Activated CD4-positive, alpha-beta memory T cell treated with anti-CD3 and anti-CD28 coated beads for 36 hours (primary cell): Measurements from ENCODE around the gene CARD11. TPM values are rescaled to one million over a fixed set of nuclear protein-coding genes. Genes with fewer than 3 reads are reported as not detected.

Experiments
- CTCF ChIA-PET: fragments of 350-600 bp; sonication (Branson Sonifier 250); formaldehyde crosslinking; loops from one replicate; lab custom pipeline; 2021; ENCODE audit warnings: antibody characterized with exemption, inconsistent platforms; lab: Charles Lee
- POLR2A ChIA-PET: fragments of 350-600 bp; sonication (Branson Sonifier 250); formaldehyde crosslinking; loops from one replicate; lab custom pipeline; 2021; ENCODE audit warnings: antibody characterized with exemption; lab: Charles Lee
- DNase-seq: peaks from one replicate; pipeline ENCODE4 v3.0.0-alpha.2; 2020
- H3K27ac Mint-ChIP-seq: one replicate; pipeline ENCODE4 v1.8.0; 2021; ENCODE audit warnings: mixed read lengths
- H3K27me3 Mint-ChIP-seq: one replicate; pipeline ENCODE4 v1.8.0; 2021; ENCODE audit warnings: mixed read lengths
- H3K36me3 Mint-ChIP-seq: one replicate; pipeline ENCODE4 v1.8.0; 2021; ENCODE audit warnings: mixed read lengths
- H3K4me1 Mint-ChIP-seq: one replicate; pipeline ENCODE4 v1.8.0; 2021; ENCODE audit warnings: low read depth, mixed read lengths
- H3K4me3 Mint-ChIP-seq: one replicate; pipeline ENCODE4 v1.8.0; 2021; ENCODE audit warnings: mild to moderate bottlenecking, mixed read lengths
- H3K9me3 Mint-ChIP-seq: one replicate; pipeline ENCODE4 v1.8.0; 2021; ENCODE audit warnings: mixed read lengths
- intact Hi-C: fragments of 100-400 bp; cut with micrococcal nuclease; formaldehyde crosslinking; loops from one replicate; pipeline ENCODE4 v1.15.1; 2023
- total RNA-seq, 2 experiments: library from RNA; stranded (reverse); gene quantifications; one replicate each; pipeline ENCODE4 v1.2.3, GENCODE V29; 2021

Gene CARD11
- total RNA-seq, 2 experiments from 2014 or later, result 107 to 108 TPM

DNA sequence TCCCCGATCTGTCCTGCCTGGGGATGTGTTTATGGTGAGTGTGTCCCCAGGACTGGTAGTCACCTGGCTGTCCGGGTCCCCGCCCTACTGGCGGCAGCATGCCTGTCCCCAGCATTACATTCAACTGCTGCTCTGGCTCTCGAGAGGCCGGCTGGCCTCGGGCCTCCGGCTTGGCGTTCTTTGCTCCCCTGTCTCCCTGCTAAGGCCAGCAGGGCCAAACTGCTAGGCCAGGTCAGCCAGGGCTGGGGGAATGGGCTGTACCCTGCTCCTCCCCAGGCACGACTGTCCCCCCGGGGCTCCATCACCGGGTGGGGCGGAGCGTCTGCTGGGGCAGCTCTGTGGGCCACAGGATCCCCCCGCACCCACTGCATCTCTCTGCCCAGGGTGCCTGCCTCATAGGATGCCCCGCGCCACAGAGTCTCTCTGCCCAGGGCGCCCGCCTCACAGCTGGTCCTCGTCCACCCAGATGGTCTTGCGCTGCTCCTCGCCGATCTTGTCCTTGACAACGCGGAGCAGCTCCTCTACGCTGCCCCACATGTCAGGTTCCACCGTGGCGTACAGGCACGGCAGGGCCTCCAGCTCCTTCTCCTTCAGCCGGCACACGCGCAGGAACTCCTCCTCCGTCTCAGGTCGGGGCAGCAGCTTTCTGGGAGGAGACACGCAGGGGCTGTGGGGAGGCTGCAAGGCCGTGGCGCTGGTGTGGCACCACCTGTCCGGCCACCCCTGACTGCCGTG is 137.3 kb downstream of the CARD11 start:
- DNase-seq, result no peak
- intact Hi-C loops, result no loop called here
- ChIA-PET POLR2A (no interaction called here), CTCF (no interaction called here)
- Mint-ChIP-seq H3K4me1 (peaks cover 11% of the 10 kb centered on the region), H3K27ac (no peak overlapping the region), H3K27me3 (no peaks in the 10 kb centered on the region), H3K4me3 (no peak overlapping the region), H3K36me3 (peaks cover 56% of the 10 kb centered on the region), H3K9me3 (peaks cover 10% of the 10 kb centered on the region)

GRCh38 chr7:2905500-2905899 is 138.2 kb downstream of the CARD11 start:
- intact Hi-C loops, result no loop called here
- Mint-ChIP-seq H3K36me3 (peaks cover 52% of the 10 kb centered on the region), H3K4me1 (peaks cover 11% of the 10 kb centered on the region), H3K27me3 (no peaks in the 10 kb centered on the region), H3K4me3 (no peak overlapping the region), H3K27ac (no peak overlapping the region), H3K9me3 (peaks cover 10% of the 10 kb centered on the region)
- no peak for DNase-seq
- POLR2A ChIA-PET, result no interaction called here
- CTCF ChIA-PET, result no interaction called here

DNA sequence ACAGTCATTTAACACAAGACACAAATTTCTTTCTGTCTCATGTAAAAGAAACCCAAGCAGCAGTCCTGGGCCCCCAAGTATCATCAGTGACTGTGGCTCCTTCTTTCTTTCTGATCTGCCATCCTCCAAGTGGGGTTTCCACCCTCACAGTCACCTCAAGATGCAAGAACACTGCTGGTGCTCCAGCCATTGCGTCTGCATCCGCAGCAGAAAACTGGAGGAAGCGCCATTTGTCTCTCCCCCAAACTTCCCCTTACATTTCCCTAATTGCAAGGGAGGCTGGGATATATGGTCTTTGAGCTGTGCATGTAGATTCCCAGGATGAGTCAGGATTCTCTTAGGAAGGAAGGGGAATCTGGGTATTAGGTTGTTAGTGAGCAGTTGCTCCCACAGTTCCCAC is 138.6 kb downstream of the CARD11 start:
- Mint-ChIP-seq H3K4me1 (peaks cover 11% of the 10 kb centered on the region), H3K36me3 (peaks cover 53% of the 10 kb centered on the region), H3K4me3 (no peak overlapping the region), H3K27ac (no peak overlapping the region), H3K9me3 (peaks cover 10% of the 10 kb centered on the region), H3K27me3 (no peaks in the 10 kb centered on the region)
- POLR2A ChIA-PET, result no interaction called here
- intact Hi-C loops, result no loop called here
- no peak for DNase-seq
- CTCF ChIA-PET, result no interaction called here

- ChIA-PET POLR2A (no interaction called here), CTCF (interaction anchor here (1.1 kb wide), 1 partner anchor 38 kb away, joined by 3 read pairs; no protein-coding TSS in a partner anchor)
- Mint-ChIP-seq H3K27ac (peak overlapping the region; percentile 58), H3K4me1 (peaks cover 11% of the 10 kb centered on the region), H3K9me3 (peaks cover 10% of the 10 kb centered on the region), H3K27me3 (no peaks in the 10 kb centered on the region), H3K36me3 (peaks cover 51% of the 10 kb centered on the region), H3K4me3 (no peak overlapping the region)
- DNase-seq, result no peak
- intact Hi-C loops, result no loop called here
Measured at GRCh38 chr7:2904202-2904601, 139.5 kb downstream of the CARD11 start.

GRCh38 chr7:2903682-2904162 is 139.9 kb downstream of the CARD11 start:
- H3K9me3 Mint-ChIP-seq, result peaks cover 15% of the 10 kb centered on the region
- H3K36me3 Mint-ChIP-seq, result peaks cover 53% of the 10 kb centered on the region
- ChIA-PET POLR2A (interaction anchor here (1.0 kb wide), 1 partner anchor 20 kb away, joined by 3 read pairs; no protein-coding TSS in a partner anchor), CTCF (interaction anchor here (1.1 kb wide), 1 partner anchor 38 kb away, joined by 3 read pairs; no protein-coding TSS in a partner anchor)
- peak overlapping the region; percentile 58 for H3K27ac Mint-ChIP-seq
- H3K4me3 Mint-ChIP-seq, result no peak overlapping the region
- no peak for DNase-seq
- peaks cover 11% of the 10 kb centered on the region for H3K4me1 Mint-ChIP-seq
- intact Hi-C loops, result no loop called here
- H3K27me3 Mint-ChIP-seq, result no peaks in the 10 kb centered on the region

DNA sequence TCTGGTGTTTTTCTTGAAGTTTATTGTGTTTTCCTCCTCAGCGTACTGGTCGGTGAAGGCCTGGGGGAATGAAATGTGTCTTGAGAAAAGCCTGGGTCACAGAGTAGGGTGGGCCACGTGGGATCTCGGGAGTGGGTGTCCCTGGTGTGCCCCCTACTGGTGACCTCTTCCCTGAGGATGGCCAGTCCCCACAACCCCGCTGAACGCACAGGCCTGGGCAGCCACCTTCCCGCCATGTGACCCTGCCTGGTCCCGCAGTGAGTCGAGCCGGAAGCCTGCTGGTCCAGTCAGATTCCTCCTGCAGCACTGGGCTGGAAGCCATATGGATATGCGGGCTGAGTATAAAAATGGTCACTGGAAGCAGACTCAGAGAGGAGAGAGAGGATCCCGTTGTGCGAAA is 146.6 kb downstream of the CARD11 start:
- POLR2A ChIA-PET, result no interaction called here
- CTCF ChIA-PET, result no interaction called here
- Mint-ChIP-seq H3K9me3 (peaks cover 9% of the 10 kb centered on the region), H3K4me1 (peaks cover 23% of the 10 kb centered on the region), H3K36me3 (peaks cover 15% of the 10 kb centered on the region), H3K4me3 (no peak overlapping the region), H3K27me3 (no peaks in the 10 kb centered on the region), H3K27ac (no peak overlapping the region)
- no peak for DNase-seq
- intact Hi-C loops, result no loop called here

GRCh38 chr7:2896131-2896530 is 147.5 kb downstream of the CARD11 start:
- CTCF ChIA-PET, result interaction anchor here (1.4 kb wide), 1 partner anchor 9 kb away, joined by 5 read pairs; no protein-coding TSS in a partner anchor
- Mint-ChIP-seq H3K9me3 (peaks cover 9% of the 10 kb centered on the region), H3K36me3 (peaks cover 11% of the 10 kb centered on the region), H3K27ac (no peak overlapping the region), H3K4me3 (no peak overlapping the region), H3K27me3 (no peaks in the 10 kb centered on the region), H3K4me1 (peaks cover 23% of the 10 kb centered on the region)
- intact Hi-C loops, result no loop called here
- DNase-seq, result no peak
- POLR2A ChIA-PET, result interaction anchor here (0.7 kb wide), 1 partner anchor 343 kb away, joined by 3 read pairs; no protein-coding TSS in a partner anchor

DNA sequence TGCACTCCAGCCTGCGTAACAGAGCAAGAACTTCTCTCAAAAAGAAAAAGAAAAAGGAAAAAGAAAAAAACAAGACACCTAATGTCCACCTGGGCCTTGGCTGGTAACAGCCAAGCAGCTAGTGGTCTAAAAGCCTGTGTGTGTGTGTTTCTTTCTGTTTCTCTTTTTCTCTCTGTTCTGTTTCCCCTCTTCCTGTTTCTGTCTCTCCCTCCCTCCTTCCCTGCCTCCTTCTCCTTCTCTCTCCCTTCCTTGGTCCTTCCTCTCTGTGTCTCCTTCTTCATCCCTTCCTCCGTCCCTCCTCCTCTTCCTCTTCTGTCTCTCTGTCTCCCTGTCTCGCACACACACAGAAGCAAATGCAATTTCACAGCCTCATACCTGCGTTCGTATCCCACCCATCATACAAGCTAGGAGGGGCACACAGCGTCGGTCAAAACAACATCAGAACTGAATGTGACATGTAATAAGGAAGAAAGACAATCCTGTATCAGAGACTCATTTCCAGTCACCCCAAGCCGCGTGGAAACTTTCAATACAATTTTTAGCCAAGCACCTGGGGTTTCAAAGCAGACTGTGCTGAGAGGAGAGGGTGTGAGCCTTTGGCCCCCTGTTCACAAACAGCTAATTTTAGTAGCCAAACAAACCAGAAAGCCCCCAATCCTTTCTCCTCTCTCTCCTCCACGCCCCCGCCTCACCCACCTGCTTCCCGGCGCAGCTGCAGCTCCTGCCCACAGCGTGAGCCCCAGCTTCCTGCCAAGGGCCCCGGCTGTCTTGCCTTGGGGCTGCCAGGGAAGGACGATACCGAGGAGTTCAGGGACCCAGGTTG is 149.3 kb downstream of the CARD11 start:
- Mint-ChIP-seq H3K27ac (peak overlapping the region; percentile 94), H3K9me3 (peaks cover 9% of the 10 kb centered on the region), H3K27me3 (no peaks in the 10 kb centered on the region), H3K4me1 (peaks cover 23% of the 10 kb centered on the region), H3K36me3 (peaks cover 6% of the 10 kb centered on the region), H3K4me3 (peak overlapping the region; percentile 73)
- ChIA-PET CTCF (interaction anchor here (0.6 to 3.2 kb wide), 5 partner anchors 29 to 262 kb away, joined by 3 to 15 read pairs (median 10); no protein-coding TSS in a partner anchor), POLR2A (interaction anchor here (0.6 to 1.3 kb wide), 6 partner anchors 18 to 735 kb away, joined by 3 to 4 read pairs (median 3); no protein-coding TSS in a partner anchor)
- intact Hi-C loops, result loop anchor here (1.0 to 5.0 kb wide), 6 partner anchors 32 to 173 kb away; partner anchors contain the start of gene CARD11
- DNase-seq, result peak; percentile 84

GRCh38 chr7:2893411-2893861 is 150.2 kb downstream of the CARD11 start:
- no peaks in the 10 kb centered on the region for H3K27me3 Mint-ChIP-seq
- ChIA-PET POLR2A (interaction anchor here (1.2 to 1.3 kb wide), 2 partner anchors 213 to 227 kb away, joined by 3 read pairs; no protein-coding TSS in a partner anchor), CTCF (interaction anchor here (1.5 to 3.2 kb wide), 4 partner anchors 28 to 263 kb away, joined by 4 to 15 read pairs (median 10); no protein-coding TSS in a partner anchor)
- peak; percentile 39 for DNase-seq
- H3K4me1 Mint-ChIP-seq, result peaks cover 23% of the 10 kb centered on the region
- intact Hi-C loops, result loop anchor here (5.0 kb wide), 3 partner anchors 134 to 174 kb away; partner anchors contain the start of gene CARD11
- no peak overlapping the region for H3K4me3 Mint-ChIP-seq
- peaks cover 3% of the 10 kb centered on the region for H3K36me3 Mint-ChIP-seq
- H3K27ac Mint-ChIP-seq, result peak overlapping the region; percentile 94
- H3K9me3 Mint-ChIP-seq, result peaks cover 1% of the 10 kb centered on the region

DNA sequence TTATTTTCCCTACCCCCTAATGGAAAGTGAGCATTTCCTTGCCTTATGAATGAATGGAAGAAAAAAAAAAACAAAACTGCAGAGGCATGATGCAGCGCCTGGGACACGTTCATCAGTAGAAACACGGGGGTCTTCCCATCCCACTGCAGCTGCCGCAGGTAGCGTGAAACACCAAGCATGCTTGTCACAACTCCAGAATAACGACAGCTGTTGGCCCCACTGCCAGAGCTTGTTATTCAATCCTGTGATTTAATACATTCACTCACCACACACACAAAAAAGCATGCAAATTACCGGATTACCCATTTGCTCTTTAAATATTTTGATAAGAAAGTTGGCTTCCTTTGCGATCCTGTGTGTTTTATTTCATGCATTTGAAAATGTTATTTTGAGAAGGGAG is 151.1 kb downstream of the CARD11 start:
- intact Hi-C loops, result loop anchor here (5.0 kb wide), 3 partner anchors 135 to 175 kb away; partner anchors contain the start of gene CARD11
- Mint-ChIP-seq H3K9me3 (no peaks in the 10 kb centered on the region), H3K36me3 (peaks cover 3% of the 10 kb centered on the region), H3K27me3 (no peaks in the 10 kb centered on the region), H3K4me3 (no peak overlapping the region), H3K27ac (no peak overlapping the region), H3K4me1 (peaks cover 23% of the 10 kb centered on the region)
- ChIA-PET POLR2A (no interaction called here), CTCF (interaction anchor here (3.2 kb wide), 1 partner anchor 27 kb away, joined by 15 read pairs; no protein-coding TSS in a partner anchor)
- no peak for DNase-seq

- ChIA-PET POLR2A (interaction anchor here (0.6 kb wide), 1 partner anchor 170 kb away, joined by 3 read pairs; no protein-coding TSS in a partner anchor), CTCF (interaction anchor here (0.6 to 3.4 kb wide), 12 partner anchors 14 to 352 kb away, joined by 3 to 31 read pairs (median 3); no protein-coding TSS in a partner anchor)
- no peak for DNase-seq
- no peaks in the 10 kb centered on the region for H3K27me3 Mint-ChIP-seq
- no peaks in the 10 kb centered on the region for H3K9me3 Mint-ChIP-seq
- H3K4me3 Mint-ChIP-seq, result no peak overlapping the region
- H3K4me1 Mint-ChIP-seq, result peaks cover 4% of the 10 kb centered on the region
- H3K27ac Mint-ChIP-seq, result no peak overlapping the region
- intact Hi-C loops, result loop anchor here (1.0 to 2.0 kb wide), 2 partner anchors 17 to 267 kb away; no protein-coding TSS in a partner anchor
- no peaks in the 10 kb centered on the region for H3K36me3 Mint-ChIP-seq
Measured at GRCh38 chr7:2887816-2888215, 155.9 kb downstream of the CARD11 start.
